ENCODE measurements around the gene OR14A2. TPM values are rescaled to one million over a fixed set of nuclear protein-coding genes. Genes with fewer than 3 reads are reported as not detected.
"Not testable (repeated sequence)": the region's sequence is repeated elsewhere in the genome, so short reads cannot be mapped to it uniquely, and the experiment has no call there.

OR14A2 gene
- total RNA-seq, 4 donors from 2014 or later = not detected

DNA sequence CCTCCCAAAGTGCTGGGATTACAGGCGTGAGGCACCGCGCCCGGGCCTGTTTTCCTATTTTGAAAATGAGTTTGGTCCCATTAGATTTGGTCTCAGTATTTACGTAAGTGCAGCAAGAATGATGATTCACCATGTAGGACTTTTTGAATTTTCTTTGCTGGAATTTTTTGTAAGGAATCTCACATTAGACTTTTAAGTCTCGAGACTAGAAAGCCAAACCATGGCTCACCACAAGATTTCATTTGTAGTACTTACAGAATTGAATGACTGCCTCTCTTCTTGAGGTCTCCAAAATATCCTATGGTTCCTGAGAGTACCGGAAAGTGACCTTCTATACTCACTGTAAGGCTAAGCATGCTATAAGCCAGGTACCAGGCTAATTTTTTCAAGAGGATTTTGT is 325 bp downstream of the OR14A2 start:
- no peak for DNase-seq
- intact Hi-C loops (cut with DNase I; ENCODE audit: low total_unique reads) = no loop called here
- H3K27ac ChIP-seq = no peak overlapping the region
- no peak overlapping the region for H3K4me3 ChIP-seq
- TF ChIP-seq POLR2A (IDR thresholded peaks at IDR 0.05) (no peak), CTCF (IDR thresholded peaks at IDR 0.05) (no peak)
- H3K4me1 ChIP-seq = no peaks in the 10 kb centered on the region
- no peaks in the 10 kb centered on the region for H3K27me3 ChIP-seq
- H3K36me3 ChIP-seq = no peaks in the 10 kb centered on the region
- no peaks in the 10 kb centered on the region for H3K9me3 ChIP-seq

DNA sequence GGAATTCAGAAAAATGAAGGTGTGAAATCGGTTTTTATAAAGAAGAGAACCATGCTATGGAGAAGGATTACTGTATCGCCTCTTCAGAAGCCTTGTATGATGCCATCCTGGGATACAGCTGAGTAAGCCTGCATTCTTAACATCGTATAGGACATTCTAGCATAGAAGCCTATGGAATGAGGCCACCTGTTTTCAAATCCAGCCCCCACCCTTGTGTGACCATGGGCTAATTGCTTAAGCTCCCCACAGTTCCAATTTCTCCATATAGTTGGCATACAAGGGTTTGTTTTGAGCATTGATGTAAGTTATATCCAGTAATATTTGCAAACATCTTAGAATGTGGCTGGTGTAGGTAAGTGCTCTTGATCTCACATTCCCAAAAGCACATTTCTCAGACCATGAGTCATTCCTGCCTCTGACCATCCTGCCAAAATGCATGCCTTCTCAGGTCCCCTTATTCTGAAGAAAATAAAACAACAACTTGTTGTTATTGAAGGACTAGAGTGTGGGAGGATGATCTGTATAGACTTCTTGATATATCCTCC is 1.5 kb downstream of the OR14A2 start:
- no peak for TF ChIP-seq CTCF (IDR thresholded peaks at IDR 0.05)
- no peak for TF ChIP-seq POLR2A (IDR thresholded peaks at IDR 0.05)
- no peaks in the 10 kb centered on the region for H3K9me3 ChIP-seq
- no peak overlapping the region for H3K27ac ChIP-seq
- H3K27me3 ChIP-seq = no peaks in the 10 kb centered on the region
- H3K4me3 ChIP-seq = no peak overlapping the region
- no peaks in the 10 kb centered on the region for H3K36me3 ChIP-seq
- H3K4me1 ChIP-seq = no peaks in the 10 kb centered on the region
- intact Hi-C loops (cut with DNase I; ENCODE audit: low total_unique reads) = no loop called here
- DNase-seq = no peak

DNA sequence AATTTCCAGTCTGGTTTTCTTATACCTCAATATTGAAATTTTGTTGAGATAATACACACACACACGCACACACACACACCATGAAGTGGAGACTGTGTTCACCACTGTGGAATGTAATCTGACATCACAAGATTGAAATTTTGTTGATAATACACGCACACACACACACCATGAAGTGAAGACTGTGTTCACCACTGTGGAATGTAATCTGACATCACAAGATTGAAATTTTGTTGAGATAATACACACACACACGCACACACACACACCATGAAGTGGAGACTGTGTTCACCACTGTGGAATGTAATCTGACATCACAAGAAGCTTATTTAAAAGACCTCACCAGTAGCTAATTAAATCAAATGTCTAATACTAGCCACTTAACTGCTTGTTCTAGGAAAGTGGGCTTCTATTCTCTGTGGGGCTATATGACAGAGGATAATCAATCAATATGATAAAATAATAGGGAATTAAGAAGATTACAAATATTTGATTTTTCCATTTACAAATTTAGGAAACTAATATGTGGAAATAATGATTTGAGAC is 5.7 kb downstream of the OR14A2 start:
- DNase-seq; H3K27ac ChIP-seq; H3K9me3 ChIP-seq; H3K4me3 ChIP-seq; H3K36me3 ChIP-seq; H3K4me1 ChIP-seq; intact Hi-C loops (cut with DNase I; ENCODE audit: low total_unique reads); H3K27me3 ChIP-seq: not testable (repeated sequence)

DNA sequence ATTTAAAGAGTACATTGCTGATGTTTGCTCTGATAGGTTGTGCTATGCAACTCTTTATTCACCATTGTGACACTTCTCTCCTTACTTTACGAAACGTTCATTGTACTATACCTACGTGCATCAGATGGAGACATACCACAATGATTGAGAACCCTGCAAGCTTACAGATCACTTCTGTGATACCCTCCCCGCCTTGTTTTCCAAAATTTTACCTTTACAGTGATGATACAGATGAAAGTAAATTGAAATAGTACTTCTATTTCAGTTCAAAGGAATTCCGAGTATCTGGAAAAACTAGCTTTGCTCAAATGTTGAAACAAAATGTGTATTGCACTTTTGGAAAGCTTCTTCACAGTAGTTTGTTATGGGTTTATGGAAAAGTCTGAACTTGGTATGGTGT is 6.2 kb downstream of the OR14A2 start:
- no peak for TF ChIP-seq CTCF (IDR thresholded peaks at IDR 0.05)
- TF ChIP-seq POLR2A (IDR thresholded peaks at IDR 0.05) = no peak
- H3K9me3 ChIP-seq = no peaks in the 10 kb centered on the region
- H3K27me3 ChIP-seq = no peaks in the 10 kb centered on the region
- DNase-seq = no peak
- H3K27ac ChIP-seq = no peak overlapping the region
- no peaks in the 10 kb centered on the region for H3K4me1 ChIP-seq
- H3K4me3 ChIP-seq = no peak overlapping the region
- no peaks in the 10 kb centered on the region for H3K36me3 ChIP-seq
- intact Hi-C loops (cut with DNase I; ENCODE audit: low total_unique reads) = no loop called here

DNA sequence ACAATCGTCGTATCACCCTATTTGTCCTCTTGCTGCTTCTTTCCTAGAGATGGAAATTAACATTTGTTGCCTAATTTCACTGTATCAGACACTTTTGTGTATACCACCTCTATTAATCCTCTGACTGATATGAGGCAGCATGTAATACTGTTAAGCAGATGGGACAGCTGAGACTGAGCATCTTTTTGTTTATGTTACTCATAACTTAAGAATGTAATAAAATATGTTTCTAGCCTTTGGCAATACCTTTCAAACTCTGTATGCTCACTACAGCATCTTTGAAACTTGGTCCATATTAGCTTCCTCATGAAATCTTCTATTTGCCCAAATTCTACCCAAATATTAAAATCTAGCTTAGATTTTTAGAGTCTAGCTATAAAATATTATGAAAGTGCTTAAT is 7.2 kb downstream of the OR14A2 start:
- Histone ChIP-seq H3K4me3 (no peak overlapping the region), H3K4me1 (no peaks in the 10 kb centered on the region), H3K9me3 (no peaks in the 10 kb centered on the region), H3K27ac (no peak overlapping the region), H3K36me3 (no peaks in the 10 kb centered on the region), H3K27me3 (no peaks in the 10 kb centered on the region)
- intact Hi-C loops (cut with DNase I; ENCODE audit: low total_unique reads) = no loop called here
- no peak for DNase-seq
- no peak for TF ChIP-seq CTCF (IDR thresholded peaks at IDR 0.05)
- TF ChIP-seq POLR2A (IDR thresholded peaks at IDR 0.05) = no peak

DNA sequence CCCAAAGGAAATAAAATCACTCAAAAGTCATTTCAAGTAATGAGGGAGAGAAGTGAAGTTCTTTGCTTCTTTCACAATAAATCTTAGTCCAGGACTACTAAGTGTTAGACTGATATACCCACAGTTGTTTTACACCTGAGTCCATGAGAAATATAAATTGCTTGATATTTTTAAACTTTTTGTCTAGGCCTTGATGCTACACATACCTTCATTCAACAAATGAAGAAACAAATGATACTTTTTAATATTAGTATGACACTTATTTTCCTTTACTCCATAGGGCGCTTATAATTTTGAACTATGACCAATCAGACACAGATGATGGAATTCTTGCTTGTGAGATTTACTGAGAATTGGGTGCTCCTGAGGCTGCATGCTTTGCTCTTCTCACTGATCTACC is 9.6 kb downstream of the OR14A2 start, which contains the start of gene OR14K1:
TSS of gene OR14K1 (plus strand) at position 301 of the 400 bp plus-strand sequence. CDS start at position 301, 0 bp downstream.
- intact Hi-C loops (cut with DNase I; ENCODE audit: low total_unique reads) = no loop called here
- Histone ChIP-seq H3K4me1 (no peaks in the 10 kb centered on the region), H3K4me3 (no peak within 1 kb of the TSS), H3K27me3 (no peaks in the 10 kb centered on the region), H3K27ac (no peak within 1 kb of the TSS), H3K9me3 (no peaks in the 10 kb centered on the region), H3K36me3 (no peaks in the 10 kb centered on the region)
- DNase-seq = no peak
- TF ChIP-seq POLR2A (IDR thresholded peaks at IDR 0.05) (no peak), CTCF (IDR thresholded peaks at IDR 0.05) (no peak)
